Caco-2 (cell line): ENCODE measurements around the gene THRB. TPM values are rescaled to one million over a fixed set of nuclear protein-coding genes. Genes with fewer than 3 reads are reported as not detected.

Experiments
- BruUV-seq: library from RNA; stranded (reverse); fragments of 400-500 nt; replicated peaks from 2 replicates; lab custom pipeline; 2021; lab: Mats Ljungman, UMichigan
- CTCF ChIA-PET: fragments of 300-600 bp; sonication (Branson Sonifier 250); formaldehyde crosslinking; loops from one replicate; lab custom pipeline; 2022; ENCODE audit warnings: antibody characterized with exemption; lab: Charles Lee
- POLR2A ChIA-PET: fragments of 300-600 bp; sonication (Branson Sonifier 250); formaldehyde crosslinking; loops from one replicate; lab custom pipeline; 2022; ENCODE audit warnings: antibody characterized with exemption; lab: Charles Lee
- DNase-seq, 2 experiments: peaks; one replicate each; pipeline versions ENCODE4 v3.0.0 to v3.0.0-alpha.2; 2020 to 2022
- H3K27me3 ChIP-seq: replicated peaks from 2 replicates; pipeline ENCODE4 v1.6.0; 2011; ENCODE audit warnings: low read length; ENCODE audit not compliant: control insufficient read depth, insufficient read depth
- H3K36me3 ChIP-seq: 2 replicates; pipeline ENCODE4 v1.5.1; 2011; ENCODE audit warnings: low read length; ENCODE audit not compliant: control insufficient read depth, insufficient read depth
- H3K4me1 ChIP-seq: fragments of 250-450 bp; sonication (Bioruptor Pico); 2 replicates; pipeline ENCODE4 v1.5.1; 2020; ENCODE audit warnings: mild to moderate bottlenecking
- H3K4me3 ChIP-seq: 2 replicates; pipeline ENCODE4 v1.5.1; 2011; ENCODE audit warnings: low read depth, mild to moderate bottlenecking, control low read depth, low read length
- H3K9me3 ChIP-seq: fragments of 250-450 bp; sonication (Bioruptor Pico); 2 replicates; pipeline ENCODE4 v1.5.1; 2020; ENCODE audit warnings: mild to moderate bottlenecking, moderate library complexity
- H3K27ac Mint-ChIP-seq: one replicate; pipeline ENCODE4 v1.8.0; 2022; ENCODE audit warnings: mixed read lengths; ENCODE audit not compliant: unreplicated experiment
- H3K27me3 Mint-ChIP-seq: one replicate; pipeline ENCODE4 v1.8.0; 2022; ENCODE audit warnings: mixed read lengths; ENCODE audit not compliant: insufficient read depth, unreplicated experiment
- H3K36me3 Mint-ChIP-seq: one replicate; pipeline ENCODE4 v1.8.0; 2022; ENCODE audit warnings: mild to moderate bottlenecking, mixed read lengths; ENCODE audit not compliant: insufficient read depth, unreplicated experiment
- H3K4me1 Mint-ChIP-seq: one replicate; pipeline ENCODE4 v1.8.0; 2022; ENCODE audit warnings: low read depth, mixed read lengths; ENCODE audit not compliant: unreplicated experiment
- H3K4me3 Mint-ChIP-seq: one replicate; pipeline ENCODE4 v1.8.0; 2022; ENCODE audit warnings: mild to moderate bottlenecking, moderate library complexity, mixed read lengths; ENCODE audit not compliant: unreplicated experiment
- H3K9me3 Mint-ChIP-seq: one replicate; pipeline ENCODE4 v1.8.0; 2022; ENCODE audit warnings: mixed read lengths; ENCODE audit not compliant: unreplicated experiment
- CTCF ChIP-seq, 2 experiments: fragments of 200-600 bp in 1 of 2; IDR thresholded peaks; 1 replicate in 1 of 2; 2 replicates in 1 of 2; pipeline versions ENCODE4 v1.5.1 to v1.8.0; 2011 to 2022; ENCODE audit warnings: antibody characterized with exemption in 1 of 2, control low read depth in 1 of 2, inconsistent platforms in 1 of 2, low read depth in 1 of 2, low read length in 1 of 2, mild to moderate bottlenecking in 1 of 2, moderate library complexity in 1 of 2; ENCODE audit not compliant: insufficient read depth in 1 of 2, severe bottlenecking in 1 of 2, unreplicated experiment in 1 of 2
- intact Hi-C: fragments of 100-400 bp; cut with micrococcal nuclease; formaldehyde crosslinking; loops from one replicate; pipeline ENCODE4 v1.10.0; 2022; ENCODE audit not compliant: unreplicated experiment
- total RNA-seq: library from RNA; stranded (reverse); gene quantifications from 2 replicates; pipeline ENCODE4 v1.2.3, GENCODE V29; 2022

The THRB gene
- total RNA-seq, 1 experiment from 2014 or later, result 19.4 TPM

GRCh38 chr3:24450160-24450907, 44.3 kb downstream of the THRB start:
- ChIA-PET POLR2A (interaction anchor here (0.5 to 1.0 kb wide), 2 partner anchors 32 to 46 kb away, joined by 3 to 5 read pairs; no protein-coding TSS in a partner anchor), CTCF (interaction anchor here (0.6 to 1.9 kb wide), 2 partner anchors 46 to 350 kb away, joined by 3 to 11 read pairs; no protein-coding TSS in a partner anchor)
- H3K27me3 ChIP-seq, result no peaks in the 10 kb centered on the region
- no TSS peak for BruUV-seq
- Mint-ChIP-seq H3K27me3 (no peaks in the 10 kb centered on the region), H3K36me3 (peaks cover 6% of the 10 kb centered on the region), H3K9me3 (no peaks in the 10 kb centered on the region), H3K4me3 (peak overlapping the region; percentile 74), H3K27ac (peak overlapping the region; percentile 74), H3K4me1 (peaks cover 38% of the 10 kb centered on the region)
- H3K36me3 ChIP-seq, result no peaks in the 10 kb centered on the region
- peak overlapping the region; percentile 20; the same call in 1 of the 2 replicates for H3K4me3 ChIP-seq
- TF ChIP-seq CTCF (IDR thresholded peaks at IDR 0.05; ENCODE audit: insufficient read depth in 1 of 2, low read depth in 1 of 2, low read length in 1 of 2, severe bottlenecking in 1 of 2, unreplicated experiment in 1 of 2), result no peak
- peaks cover 77% of the 10 kb centered on the region for H3K4me1 ChIP-seq
- intact Hi-C loops, result loop anchor here (2.0 to 10.0 kb wide), 4 partner anchors 22 to 506 kb away; partner anchors contain the start of gene NR1D2
- peak in 1 of 2 experiments; percentile 16 for DNase-seq
- no peaks in the 10 kb centered on the region for H3K9me3 ChIP-seq

GRCh38 chr3:24447836-24448235, 46.8 kb downstream of the THRB start:
- TF ChIP-seq CTCF (IDR thresholded peaks at IDR 0.05; ENCODE audit: insufficient read depth in 1 of 2, low read depth in 1 of 2, low read length in 1 of 2, severe bottlenecking in 1 of 2, unreplicated experiment in 1 of 2), result no peak
- Mint-ChIP-seq H3K36me3 (peaks cover 6% of the 10 kb centered on the region), H3K9me3 (no peaks in the 10 kb centered on the region), H3K4me1 (peaks cover 21% of the 10 kb centered on the region), H3K4me3 (no peak overlapping the region), H3K27me3 (no peaks in the 10 kb centered on the region), H3K27ac (no peak overlapping the region)
- ChIA-PET POLR2A (no interaction called here), CTCF (no interaction called here)
- BruUV-seq, result no TSS peak
- H3K4me1 ChIP-seq, result peaks cover 52% of the 10 kb centered on the region
- H3K9me3 ChIP-seq, result no peaks in the 10 kb centered on the region; the same call in 1 of the 2 replicates
- intact Hi-C loops, result no loop called here
- H3K4me3 ChIP-seq, result no peak overlapping the region
- H3K36me3 ChIP-seq, result no peaks in the 10 kb centered on the region
- no peak for DNase-seq
- no peaks in the 10 kb centered on the region for H3K27me3 ChIP-seq

- intact Hi-C loops, result no loop called here
- Histone ChIP-seq H3K4me3 (no peak overlapping the region), H3K4me1 (peaks cover 43% of the 10 kb centered on the region), H3K36me3 (no peaks in the 10 kb centered on the region), H3K9me3 (no peaks in the 10 kb centered on the region; the same call in 1 of the 2 replicates), H3K27me3 (no peaks in the 10 kb centered on the region)
- peaks cover 16% of the 10 kb centered on the region for H3K4me1 Mint-ChIP-seq
- no peak for TF ChIP-seq CTCF (IDR thresholded peaks at IDR 0.05; ENCODE audit: insufficient read depth in 1 of 2, low read depth in 1 of 2, low read length in 1 of 2, severe bottlenecking in 1 of 2, unreplicated experiment in 1 of 2)
- POLR2A ChIA-PET, result no interaction called here
- no peaks in the 10 kb centered on the region for H3K27me3 Mint-ChIP-seq
- no peaks in the 10 kb centered on the region for H3K9me3 Mint-ChIP-seq
- no peak for DNase-seq
- H3K36me3 Mint-ChIP-seq, result no peaks in the 10 kb centered on the region
- no TSS peak for BruUV-seq
- no peak overlapping the region for H3K4me3 Mint-ChIP-seq
- CTCF ChIA-PET, result no interaction called here
- no peak overlapping the region for H3K27ac Mint-ChIP-seq
Measured at GRCh38 chr3:24446032-24446431, 48.6 kb downstream of the THRB start.
